ENCODE results near the gene TBC1D13. TPM values are rescaled to one million over a fixed set of nuclear protein-coding genes. Genes with fewer than 3 reads are reported as not detected.

The TBC1D13 gene
- total RNA-seq, 2 experiments from 2014 or later = 25.4 to 28.7 TPM

DNA sequence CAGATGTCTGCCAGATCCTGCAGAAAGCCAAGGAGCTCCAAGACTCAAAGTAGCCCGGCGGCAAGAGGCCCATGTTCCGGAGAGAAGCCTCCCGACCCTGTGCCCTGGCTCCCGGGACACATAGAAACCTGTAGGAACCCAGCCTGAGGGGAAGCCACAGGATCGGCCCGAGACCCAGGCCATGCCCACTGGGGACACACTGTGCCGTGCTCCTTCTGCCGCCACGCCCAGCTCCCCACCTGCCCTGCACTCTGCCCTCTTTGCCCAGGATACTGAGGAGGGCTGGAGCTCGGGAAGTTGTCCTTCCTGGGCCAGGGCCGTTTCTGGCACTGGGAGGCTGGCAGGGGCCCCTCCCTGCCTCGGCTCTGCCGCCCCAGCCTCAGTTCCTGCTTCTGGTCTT, 20.8 kb downstream of the TBC1D13 start:
- Histone ChIP-seq H3K27ac (ENCODE audit: low read depth in 1 of 2, low read length in 2 of 2) (no peak overlapping the region), H3K4me1 (ENCODE audit: insufficient read depth, low read length) (no peaks in the 10 kb centered on the region), H3K4me3 (ENCODE audit: low read length) (no peak overlapping the region), H3K9me3 (ENCODE audit: control insufficient read depth in 1 of 2, insufficient read depth in 1 of 2, low read length in 2 of 2) (no peaks in the 10 kb centered on the region), H3K36me3 (ENCODE audit: insufficient read depth, low read length) (peaks cover 52% of the 10 kb centered on the region), H3K27me3 (ENCODE audit: control insufficient read depth in 1 of 2, insufficient read depth in 2 of 2, low read length in 2 of 2) (no peaks in the 10 kb centered on the region)
- H3K4me1 Mint-ChIP-seq (ENCODE audit: low read depth) = no peaks in the 10 kb centered on the region
- DNase-seq (no peak), ATAC-seq (ENCODE audit: poor library complexity) (no peak)
- H3K9me3 Mint-ChIP-seq = no peaks in the 10 kb centered on the region
- POLR2A ChIA-PET = no interaction called here
- intact Hi-C loops (cut with DNase I, micrococcal nuclease) = no loop called here
- CTCF ChIA-PET = interaction anchor here (1.9 kb wide), 1 partner anchor 10 kb away, joined by 6 read pairs; the partner anchor contains the start of gene ENDOG
- H3K4me3 Mint-ChIP-seq = no peak overlapping the region
- peaks cover 44% of the 10 kb centered on the region for H3K36me3 Mint-ChIP-seq (ENCODE audit: low read depth)
- H3K27ac Mint-ChIP-seq = no peak overlapping the region
- TF ChIP-seq, protein P1, sequence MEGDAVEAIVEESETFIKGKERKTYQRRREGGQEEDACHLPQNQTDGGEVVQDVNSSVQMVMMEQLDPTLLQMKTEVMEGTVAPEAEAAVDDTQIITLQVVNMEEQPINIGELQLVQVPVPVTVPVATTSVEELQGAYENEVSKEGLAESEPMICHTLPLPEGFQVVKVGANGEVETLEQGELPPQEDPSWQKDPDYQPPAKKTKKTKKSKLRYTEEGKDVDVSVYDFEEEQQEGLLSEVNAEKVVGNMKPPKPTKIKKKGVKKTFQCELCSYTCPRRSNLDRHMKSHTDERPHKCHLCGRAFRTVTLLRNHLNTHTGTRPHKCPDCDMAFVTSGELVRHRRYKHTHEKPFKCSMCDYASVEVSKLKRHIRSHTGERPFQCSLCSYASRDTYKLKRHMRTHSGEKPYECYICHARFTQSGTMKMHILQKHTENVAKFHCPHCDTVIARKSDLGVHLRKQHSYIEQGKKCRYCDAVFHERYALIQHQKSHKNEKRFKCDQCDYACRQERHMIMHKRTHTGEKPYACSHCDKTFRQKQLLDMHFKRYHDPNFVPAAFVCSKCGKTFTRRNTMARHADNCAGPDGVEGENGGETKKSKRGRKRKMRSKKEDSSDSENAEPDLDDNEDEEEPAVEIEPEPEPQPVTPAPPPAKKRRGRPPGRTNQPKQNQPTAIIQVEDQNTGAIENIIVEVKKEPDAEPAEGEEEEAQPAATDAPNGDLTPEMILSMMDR (IDR thresholded peaks at IDR 0.05) = no peak
- H3K27me3 Mint-ChIP-seq = no peaks in the 10 kb centered on the region

DNA sequence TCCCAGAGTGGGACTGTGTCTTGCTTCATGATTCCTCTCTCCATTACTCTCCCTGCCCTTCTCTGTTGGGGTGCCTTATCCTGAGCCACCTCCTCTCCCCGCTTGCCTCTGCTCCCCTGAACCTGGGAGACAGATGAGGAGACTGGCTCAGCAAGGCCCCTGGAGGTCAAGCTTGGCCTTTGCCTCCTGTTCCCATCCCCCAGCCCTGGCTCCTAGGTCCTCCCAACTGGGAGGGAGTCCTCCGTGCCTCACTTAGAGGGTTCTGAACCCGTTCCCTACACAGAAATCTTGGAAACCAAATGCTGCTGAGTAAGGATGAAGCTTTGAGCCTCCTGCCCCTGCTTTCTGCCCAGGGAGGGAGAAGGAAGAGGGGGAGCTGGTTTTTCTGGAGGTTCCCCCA, 21.5 kb downstream of the TBC1D13 start:
- Histone ChIP-seq H3K9me3 (ENCODE audit: control insufficient read depth in 1 of 2, insufficient read depth in 1 of 2, low read length in 2 of 2) (no peaks in the 10 kb centered on the region), H3K36me3 (ENCODE audit: insufficient read depth, low read length) (peaks cover 44% of the 10 kb centered on the region), H3K4me1 (ENCODE audit: insufficient read depth, low read length) (no peaks in the 10 kb centered on the region), H3K4me3 (ENCODE audit: low read length) (no peak overlapping the region), H3K27me3 (ENCODE audit: control insufficient read depth in 1 of 2, insufficient read depth in 2 of 2, low read length in 2 of 2) (no peaks in the 10 kb centered on the region), H3K27ac (ENCODE audit: low read depth in 1 of 2, low read length in 2 of 2) (no peak overlapping the region)
- Mint-ChIP-seq H3K4me3 (no peak overlapping the region), H3K36me3 (ENCODE audit: low read depth) (peaks cover 37% of the 10 kb centered on the region), H3K27ac (no peak overlapping the region), H3K4me1 (ENCODE audit: low read depth) (no peaks in the 10 kb centered on the region), H3K27me3 (no peaks in the 10 kb centered on the region), H3K9me3 (no peaks in the 10 kb centered on the region)
- TF ChIP-seq, protein P1 (IDR thresholded peaks at IDR 0.05) = no peak
- POLR2A ChIA-PET = interaction anchor here (0.7 kb wide), 1 partner anchor 10 kb away, joined by 3 read pairs; the partner anchor contains the start of gene ENDOG
- DNase-seq (no peak), ATAC-seq (ENCODE audit: poor library complexity) (no peak)
- intact Hi-C loops (cut with DNase I, micrococcal nuclease) = no loop called here
- CTCF ChIA-PET = interaction anchor here (1.9 kb wide), 1 partner anchor 10 kb away, joined by 6 read pairs; the partner anchor contains the start of gene ENDOG

DNA sequence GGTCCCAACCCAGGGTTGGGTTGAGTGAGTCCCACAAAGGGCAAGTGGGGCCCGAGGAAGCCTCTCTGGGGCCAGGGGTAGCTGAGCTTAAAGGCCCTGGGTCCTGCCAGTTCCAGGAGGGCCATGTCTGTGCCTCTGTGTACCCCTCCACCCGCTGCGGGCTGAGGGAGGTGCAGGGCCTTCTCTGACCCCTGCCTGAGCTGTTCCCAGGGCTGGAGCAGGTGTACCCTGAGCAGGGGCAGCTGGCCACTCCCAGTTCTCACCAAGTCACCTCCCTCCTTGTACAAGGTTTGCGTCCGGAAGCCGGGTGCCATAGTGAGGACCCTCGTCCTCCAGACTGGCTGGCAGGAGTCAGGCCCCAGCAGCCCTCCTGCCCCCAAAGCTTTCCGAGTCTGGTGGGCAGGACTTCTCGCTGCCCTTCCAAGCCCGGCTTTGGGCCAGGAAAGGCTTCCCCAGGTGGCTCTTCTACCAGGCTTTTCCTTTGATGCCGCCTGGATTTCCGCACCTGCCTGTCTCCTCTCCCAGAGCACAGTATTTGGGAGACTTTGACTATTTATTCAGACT, 22.1 kb downstream of the TBC1D13 start:
- DNase-seq (no peak), ATAC-seq (ENCODE audit: poor library complexity) (no peak)
- H3K27me3 Mint-ChIP-seq = no peaks in the 10 kb centered on the region
- TF ChIP-seq, protein P1 (IDR thresholded peaks at IDR 0.05) = no peak
- Histone ChIP-seq H3K4me1 (ENCODE audit: insufficient read depth, low read length) (no peaks in the 10 kb centered on the region), H3K36me3 (ENCODE audit: insufficient read depth, low read length) (peaks cover 39% of the 10 kb centered on the region), H3K27ac (ENCODE audit: low read depth in 1 of 2, low read length in 2 of 2) (no peak overlapping the region), H3K4me3 (ENCODE audit: low read length) (no peak overlapping the region), H3K9me3 (ENCODE audit: control insufficient read depth in 1 of 2, insufficient read depth in 1 of 2, low read length in 2 of 2) (no peaks in the 10 kb centered on the region), H3K27me3 (ENCODE audit: control insufficient read depth in 1 of 2, insufficient read depth in 2 of 2, low read length in 2 of 2) (no peaks in the 10 kb centered on the region)
- intact Hi-C loops (cut with DNase I, micrococcal nuclease) = no loop called here
- CTCF ChIA-PET = no interaction called here
- POLR2A ChIA-PET = interaction anchor here (0.7 kb wide), 1 partner anchor 9 kb away, joined by 3 read pairs; the partner anchor contains the start of gene ENDOG
- H3K36me3 Mint-ChIP-seq (ENCODE audit: low read depth) = peaks cover 31% of the 10 kb centered on the region
- no peak overlapping the region for H3K27ac Mint-ChIP-seq
- H3K9me3 Mint-ChIP-seq = no peaks in the 10 kb centered on the region
- no peak overlapping the region for H3K4me3 Mint-ChIP-seq
- no peaks in the 10 kb centered on the region for H3K4me1 Mint-ChIP-seq (ENCODE audit: low read depth)

Measured in CD4-positive, alpha-beta T cell (primary cell).